Fibroblast of the aortic adventitia (primary cell): ENCODE results near the gene SHC2. TPM values are rescaled to one million over a fixed set of nuclear protein-coding genes. Genes with fewer than 3 reads are reported as not detected.
"Not testable (repeated sequence)": the region's sequence is repeated elsewhere in the genome, so short reads cannot be mapped to it uniquely, and the experiment has no call there.

Experiments used
- DNase-seq: peaks from one replicate; pipeline ENCODE4 v3.0.0-alpha.2; 2010; ENCODE audit warnings: low read depth
- H3K4me3 ChIP-seq: 2 replicates; pipeline ENCODE4 v1.5.1; 2011; ENCODE audit warnings: low read depth, mild to moderate bottlenecking, control low read depth, low read length, moderate library complexity
- total RNA-seq: library from RNA; depleted of rRNA; stranded (reverse); fragments of >200 nt; gene quantifications from 2 replicates; pipeline ENCODE4 v1.2.3, GENCODE V29; 2012; ENCODE audit warnings: low replicate concordance
- TF ChIP-seq, protein P1 (sequence below): IDR thresholded peaks from 2 replicates; pipeline ENCODE4 v1.5.1; 2011; ENCODE audit warnings: mild to moderate bottlenecking, low read length, control low read depth, inconsistent platforms; ENCODE audit not compliant: insufficient read depth

SHC2 gene
- total RNA-seq, 1 donor, result 0.81 TPM

DNA sequence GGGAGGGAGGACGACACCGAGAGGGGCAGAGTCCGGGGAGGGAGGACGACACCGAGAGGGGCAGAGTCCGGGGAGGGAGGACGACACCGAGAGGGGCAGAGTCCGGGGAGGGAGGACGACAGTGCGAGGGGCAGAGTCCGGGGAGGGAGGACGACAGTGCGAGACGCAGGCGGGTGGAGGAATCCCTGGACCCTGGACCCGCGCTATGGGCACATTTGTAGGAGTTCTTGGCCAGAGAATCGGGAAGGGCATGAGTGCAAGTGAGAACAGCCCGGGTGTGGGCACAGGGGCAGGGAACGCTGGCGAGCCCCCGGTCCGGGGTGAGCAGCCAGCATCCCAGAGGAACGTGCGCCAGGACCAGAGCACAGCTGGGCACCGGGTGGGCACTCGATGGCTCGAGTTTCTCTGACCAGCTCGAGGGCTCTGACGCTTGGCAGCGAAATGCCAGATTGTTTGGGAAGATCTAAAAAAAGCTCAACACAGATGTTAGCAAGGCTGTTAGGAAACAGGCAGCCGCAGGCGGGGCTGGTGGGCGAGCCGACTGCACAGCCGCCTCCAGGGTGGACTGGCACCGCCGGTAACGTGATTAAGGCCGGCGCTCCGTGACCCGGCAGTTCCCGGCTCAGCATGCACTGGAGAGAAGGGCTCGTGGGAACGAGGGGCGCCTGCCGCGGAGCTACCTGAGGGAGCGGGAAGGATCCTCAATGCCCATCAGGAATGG lies 33.9 kb downstream of the SHC2 start:
- DNase-seq, result no peak
- H3K4me3 ChIP-seq, result no peak overlapping the region
- TF ChIP-seq, protein P1, sequence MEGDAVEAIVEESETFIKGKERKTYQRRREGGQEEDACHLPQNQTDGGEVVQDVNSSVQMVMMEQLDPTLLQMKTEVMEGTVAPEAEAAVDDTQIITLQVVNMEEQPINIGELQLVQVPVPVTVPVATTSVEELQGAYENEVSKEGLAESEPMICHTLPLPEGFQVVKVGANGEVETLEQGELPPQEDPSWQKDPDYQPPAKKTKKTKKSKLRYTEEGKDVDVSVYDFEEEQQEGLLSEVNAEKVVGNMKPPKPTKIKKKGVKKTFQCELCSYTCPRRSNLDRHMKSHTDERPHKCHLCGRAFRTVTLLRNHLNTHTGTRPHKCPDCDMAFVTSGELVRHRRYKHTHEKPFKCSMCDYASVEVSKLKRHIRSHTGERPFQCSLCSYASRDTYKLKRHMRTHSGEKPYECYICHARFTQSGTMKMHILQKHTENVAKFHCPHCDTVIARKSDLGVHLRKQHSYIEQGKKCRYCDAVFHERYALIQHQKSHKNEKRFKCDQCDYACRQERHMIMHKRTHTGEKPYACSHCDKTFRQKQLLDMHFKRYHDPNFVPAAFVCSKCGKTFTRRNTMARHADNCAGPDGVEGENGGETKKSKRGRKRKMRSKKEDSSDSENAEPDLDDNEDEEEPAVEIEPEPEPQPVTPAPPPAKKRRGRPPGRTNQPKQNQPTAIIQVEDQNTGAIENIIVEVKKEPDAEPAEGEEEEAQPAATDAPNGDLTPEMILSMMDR, result no peak

GRCh38 chr19:425056-425455 lies 35.8 kb downstream of the SHC2 start:
- H3K4me3 ChIP-seq, result no peak overlapping the region
- no peak for DNase-seq
- TF ChIP-seq, protein P1, result no peak

DNA sequence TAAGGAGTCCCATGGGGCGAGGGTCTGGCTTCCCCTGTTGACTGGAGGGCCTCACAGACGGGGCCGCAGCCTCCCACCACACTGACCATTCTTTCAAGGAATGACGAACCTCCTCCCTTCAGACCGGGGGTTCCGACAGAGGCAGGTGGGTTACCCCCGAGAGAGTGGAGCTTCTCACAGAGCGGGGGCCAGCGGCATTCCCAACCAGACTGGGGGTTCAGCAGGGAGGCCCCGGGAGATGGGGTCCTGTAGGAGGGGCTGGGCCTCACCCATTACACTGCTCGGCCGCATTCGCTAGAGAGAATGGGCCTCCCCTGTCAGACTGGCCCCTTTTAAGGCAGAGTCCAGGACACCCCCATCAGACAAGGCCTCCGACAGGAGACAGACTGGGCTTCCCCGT lies 36.3 kb downstream of the SHC2 start:
- no peak overlapping the region for H3K4me3 ChIP-seq
- TF ChIP-seq, protein P1, result no peak
- no peak for DNase-seq

- DNase-seq, result no peak
- H3K4me3 ChIP-seq, result no peak overlapping the region
- TF ChIP-seq, protein P1, result no peak
These were observed 37.0 kb downstream of the SHC2 start for GRCh38 chr19:423691-424466.

- H3K4me3 ChIP-seq, DNase-seq: not testable (repeated sequence)
These were observed 38.0 kb downstream of the SHC2 start for GRCh38 chr19:422917-423226.

DNA sequence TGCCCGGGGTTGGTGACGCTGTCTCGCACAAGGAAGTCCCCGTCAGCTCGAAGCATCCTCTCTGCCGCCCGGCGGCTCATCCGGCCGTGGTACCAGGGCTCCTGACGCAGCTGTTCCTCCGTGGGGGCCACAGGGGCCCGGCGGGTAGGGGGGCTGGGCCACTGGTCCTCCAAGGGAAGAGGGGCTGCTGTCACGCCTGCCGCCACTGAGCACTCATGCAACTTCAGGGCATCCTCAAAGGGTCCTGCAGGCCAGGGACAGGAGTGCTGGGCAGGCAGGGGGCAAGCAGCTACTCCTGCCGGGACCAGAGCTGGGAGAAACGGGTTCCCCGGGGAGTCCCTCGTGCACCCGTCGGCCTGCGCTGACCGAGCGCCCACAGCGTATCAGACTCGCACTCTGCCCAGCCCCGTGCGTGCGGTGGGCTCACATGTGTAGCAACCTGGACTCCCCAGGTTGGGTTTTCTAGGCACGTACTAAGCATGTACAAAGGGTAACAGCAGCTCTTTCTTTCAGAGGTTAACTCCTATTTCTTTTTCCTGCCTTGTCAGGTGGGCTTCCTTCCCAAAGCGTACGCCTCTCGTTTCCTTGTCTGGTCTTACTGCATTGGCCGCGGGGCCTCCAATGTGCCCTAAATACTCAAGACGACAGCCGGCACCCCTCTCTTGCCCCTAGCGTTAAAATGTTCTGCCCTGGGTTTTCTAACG lies 38.5 kb downstream of the SHC2 start:
- H3K4me3 ChIP-seq, result no peak overlapping the region
- DNase-seq, result no peak
- TF ChIP-seq, protein P1, result no peak

DNA sequence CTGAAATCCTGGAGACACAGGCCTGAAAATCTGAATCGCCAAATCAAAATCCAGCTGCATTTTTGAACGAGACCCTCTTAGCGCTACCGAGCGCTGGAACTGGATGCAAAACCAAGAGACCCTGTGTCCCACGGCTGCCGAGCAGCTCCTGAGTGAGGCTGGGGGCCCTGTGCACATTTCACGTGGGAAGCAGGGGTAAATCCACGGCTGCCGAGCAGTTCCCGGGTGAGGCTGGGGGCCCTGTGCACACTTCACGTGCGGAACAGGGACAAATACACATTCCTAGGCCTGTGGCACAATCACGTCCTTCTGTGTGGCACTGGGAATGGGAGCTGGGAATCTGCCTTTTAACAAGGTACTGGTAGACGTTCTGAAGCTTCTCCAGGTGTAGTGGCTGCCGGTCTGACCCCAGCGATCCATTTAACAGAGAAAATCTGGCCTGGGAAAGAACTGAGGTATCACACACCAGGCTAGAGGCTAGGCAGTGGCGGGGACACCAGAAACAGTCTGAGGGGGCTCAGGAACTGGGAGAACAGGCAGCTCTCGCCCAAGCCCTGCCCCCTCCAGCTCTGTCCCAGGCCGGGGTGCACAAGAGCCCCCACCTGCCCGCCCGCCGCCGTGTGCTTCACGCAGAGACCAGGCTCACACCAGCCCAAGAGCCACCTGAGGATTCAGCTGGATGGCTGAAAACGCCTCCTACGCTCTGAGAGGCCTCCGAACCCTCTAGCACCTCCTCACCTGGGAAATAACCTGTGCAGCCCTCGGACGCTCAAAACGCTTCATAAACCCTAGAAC lies 40.9 kb downstream of the SHC2 start:
- H3K4me3 ChIP-seq, result no peak overlapping the region
- DNase-seq, result no peak
- TF ChIP-seq, protein P1, result no peak
